ENCODE measurements around the gene APOBEC2.

The APOBEC2 gene

GRCh38 chr6:41056768-41057490 is 3.9 kb downstream of the APOBEC2 start:
- peaks cover 2% of the 10 kb centered on the region; the same call in 1 of the 2 replicates for H3K36me3 ChIP-seq (ENCODE audit: control insufficient read depth, insufficient read depth, low read length)
- no peak for DNase-seq (ENCODE audit: extremely low read depth, insufficient read length)
- TF ChIP-seq, protein P1, sequence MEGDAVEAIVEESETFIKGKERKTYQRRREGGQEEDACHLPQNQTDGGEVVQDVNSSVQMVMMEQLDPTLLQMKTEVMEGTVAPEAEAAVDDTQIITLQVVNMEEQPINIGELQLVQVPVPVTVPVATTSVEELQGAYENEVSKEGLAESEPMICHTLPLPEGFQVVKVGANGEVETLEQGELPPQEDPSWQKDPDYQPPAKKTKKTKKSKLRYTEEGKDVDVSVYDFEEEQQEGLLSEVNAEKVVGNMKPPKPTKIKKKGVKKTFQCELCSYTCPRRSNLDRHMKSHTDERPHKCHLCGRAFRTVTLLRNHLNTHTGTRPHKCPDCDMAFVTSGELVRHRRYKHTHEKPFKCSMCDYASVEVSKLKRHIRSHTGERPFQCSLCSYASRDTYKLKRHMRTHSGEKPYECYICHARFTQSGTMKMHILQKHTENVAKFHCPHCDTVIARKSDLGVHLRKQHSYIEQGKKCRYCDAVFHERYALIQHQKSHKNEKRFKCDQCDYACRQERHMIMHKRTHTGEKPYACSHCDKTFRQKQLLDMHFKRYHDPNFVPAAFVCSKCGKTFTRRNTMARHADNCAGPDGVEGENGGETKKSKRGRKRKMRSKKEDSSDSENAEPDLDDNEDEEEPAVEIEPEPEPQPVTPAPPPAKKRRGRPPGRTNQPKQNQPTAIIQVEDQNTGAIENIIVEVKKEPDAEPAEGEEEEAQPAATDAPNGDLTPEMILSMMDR (IDR thresholded peaks at IDR 0.05; ENCODE audit: insufficient read depth, low read length, poor library complexity, severe bottlenecking) = no peak
- H3K4me3 ChIP-seq (replicated peaks; ENCODE audit: low read depth, low read length) = no peak overlapping the region
- no peaks in the 10 kb centered on the region for H3K27me3 ChIP-seq (replicated peaks; ENCODE audit: control insufficient read depth, insufficient read depth, low read length)

GRCh38 chr6:41058783-41059181 is 5.8 kb downstream of the APOBEC2 start:
- TF ChIP-seq, protein P1 (IDR thresholded peaks at IDR 0.05; ENCODE audit: insufficient read depth, low read length, poor library complexity, severe bottlenecking) = no peak
- no peak for DNase-seq (ENCODE audit: extremely low read depth, insufficient read length)

GRCh38 chr6:41059556-41059955 is 6.6 kb downstream of the APOBEC2 start:
- no peak overlapping the region for H3K4me3 ChIP-seq (replicated peaks; ENCODE audit: low read depth, low read length)
- TF ChIP-seq, protein P1 (IDR thresholded peaks at IDR 0.05; ENCODE audit: insufficient read depth, low read length, poor library complexity, severe bottlenecking) = no peak
- peaks cover 2% of the 10 kb centered on the region; the same call in 1 of the 2 replicates for H3K36me3 ChIP-seq (ENCODE audit: control insufficient read depth, insufficient read depth, low read length)
- H3K27me3 ChIP-seq (replicated peaks; ENCODE audit: control insufficient read depth, insufficient read depth, low read length) = no peaks in the 10 kb centered on the region
- DNase-seq (ENCODE audit: extremely low read depth, insufficient read length) = no peak

More at GRCh38 chr6:41058783-41059181, 5.8 kb downstream of the APOBEC2 start:
- H3K27me3 ChIP-seq (replicated peaks; ENCODE audit: control insufficient read depth, insufficient read depth, low read length) = no peaks in the 10 kb centered on the region
- H3K4me3 ChIP-seq (replicated peaks; ENCODE audit: low read depth, low read length) = no peak overlapping the region
- peaks cover 2% of the 10 kb centered on the region; the same call in 1 of the 2 replicates for H3K36me3 ChIP-seq (ENCODE audit: control insufficient read depth, insufficient read depth, low read length)

GRCh38 chr6:41061196-41061726 is 8.3 kb downstream of the APOBEC2 start:
- no peak for DNase-seq (ENCODE audit: extremely low read depth, insufficient read length)
- H3K4me3 ChIP-seq (replicated peaks; ENCODE audit: low read depth, low read length) = no peak overlapping the region
- peaks cover 4% of the 10 kb centered on the region for H3K36me3 ChIP-seq (ENCODE audit: control insufficient read depth, insufficient read depth, low read length)
- no peaks in the 10 kb centered on the region for H3K27me3 ChIP-seq (replicated peaks; ENCODE audit: control insufficient read depth, insufficient read depth, low read length)
- TF ChIP-seq, protein P1 (IDR thresholded peaks at IDR 0.05; ENCODE audit: insufficient read depth, low read length, poor library complexity, severe bottlenecking) = no peak

GRCh38 chr6:41062056-41062455 is 9.1 kb downstream of the APOBEC2 start:
- Histone ChIP-seq H3K27me3 (replicated peaks; ENCODE audit: control insufficient read depth, insufficient read depth, low read length) (no peaks in the 10 kb centered on the region), H3K4me3 (replicated peaks; ENCODE audit: low read depth, low read length) (no peak overlapping the region), H3K36me3 (ENCODE audit: control insufficient read depth, insufficient read depth, low read length) (peaks cover 4% of the 10 kb centered on the region)
- TF ChIP-seq, protein P1 (IDR thresholded peaks at IDR 0.05; ENCODE audit: insufficient read depth, low read length, poor library complexity, severe bottlenecking) = no peak
- no peak for DNase-seq (ENCODE audit: extremely low read depth, insufficient read length)

Data from GM06990 (cell line).